Stimulated activated CD8-positive, alpha-beta memory T cell treated with anti-CD3 and anti-CD28 coated beads, Interleukin-4, amount 100 ng/mL, for 1 hour (primary cell): ENCODE measurements around the gene MYH15.

Experiments
- DNase-seq, 2 donors: peaks; one replicate each; pipeline ENCODE4 v3.0.0-alpha.2; 2020; ENCODE audit warnings: low read depth in 2 of 2, low spot score in 1 of 2

Gene MYH15

GRCh38 chr3:108342837-108343486 lies 167.4 kb downstream of the MYH15 start:
- DNase-seq, result no peak

- DNase-seq, result no peak
These were observed 168.5 kb downstream of the MYH15 start for GRCh38 chr3:108341911-108342310.

- no peak for DNase-seq
These were observed 171.4 kb downstream of the MYH15 start for GRCh38 chr3:108338901-108339545.

- no peak for DNase-seq
These were observed 175.7 kb downstream of the MYH15 start for GRCh38 chr3:108334701-108335100.

- no peak for DNase-seq
These were observed 176.4 kb downstream of the MYH15 start for GRCh38 chr3:108333961-108334360.

GRCh38 chr3:108331792-108332191 lies 178.6 kb downstream of the MYH15 start:
- no peak for DNase-seq
